ENCODE measurements around the gene MAS1L. TPM values are rescaled to one million over a fixed set of nuclear protein-coding genes. Genes with fewer than 3 reads are reported as not detected.

The MAS1L gene
- total RNA-seq, 1 experiment from 2014 or later = not detected

DNA sequence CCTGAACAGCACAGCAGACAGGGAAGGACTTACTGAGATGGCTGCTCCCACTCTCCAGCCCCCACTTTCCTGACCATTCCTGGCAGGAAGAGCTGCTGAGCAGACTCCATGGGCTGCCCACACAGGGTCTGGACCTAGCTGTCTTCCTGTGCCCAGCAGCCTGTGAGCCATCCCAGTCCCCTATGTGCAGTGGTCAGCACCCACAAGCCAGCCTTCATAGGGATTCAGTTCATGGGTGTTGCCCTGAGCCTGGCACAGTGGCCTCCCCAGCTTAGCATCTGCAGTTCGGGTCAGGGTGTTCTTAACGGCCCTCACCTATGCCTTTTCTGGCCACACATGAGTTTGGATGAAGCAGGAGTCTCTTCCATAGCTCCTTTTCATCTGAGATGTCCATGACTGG is 39.8 kb upstream of the MAS1L start:
- no peak for TF ChIP-seq CTCF (conservative IDR thresholded peaks at IDR 0.05)
- H3K4me1 ChIP-seq (ENCODE audit: insufficient read depth, low read length) = peaks cover 10% of the 10 kb centered on the region; the same call in 1 of the 2 replicates
- no peak overlapping the region for H3K18ac ChIP-seq (ENCODE audit: insufficient read length, low read depth, low read length)
- no peaks in the 10 kb centered on the region for H4K20me1 ChIP-seq (ENCODE audit: control insufficient read depth, insufficient read depth, insufficient read length)
- H3K27me3 ChIP-seq (ENCODE audit: insufficient read depth, low read length) = no peaks in the 10 kb centered on the region
- H3K23me2 ChIP-seq (ENCODE audit: insufficient read length, low read depth, low read length, poor library complexity, severe bottlenecking) = no peaks in the 10 kb centered on the region
- no peak overlapping the region for H3K56ac ChIP-seq (ENCODE audit: insufficient read length, low read depth, low read length)
- H2BK12ac ChIP-seq (ENCODE audit: insufficient read length, low read depth, low read length) = no peak overlapping the region
- H3K36me3 Mint-ChIP-seq (ENCODE audit: insufficient read depth in 1 of 3, low read depth in 3 of 3) = peaks cover 10 to 20% (median 14%) of the 10 kb centered on the region in 3 experiments
- WGBS (ENCODE audit: extremely low coverage, insufficient read length, low lambda C conversion rate) = no CpG with 5 or more reads among the region's 2 CpGs
- no peak overlapping the region for H4K5ac ChIP-seq (ENCODE audit: insufficient read length, low read depth, low read length)
- H3K9me3 ChIP-seq (ENCODE audit: control insufficient read depth, low read depth, low read length) = peaks cover 5% of the 10 kb centered on the region
- H3K23ac ChIP-seq (ENCODE audit: insufficient read length, low read depth, low read length) = no peak overlapping the region
- no peak overlapping the region for H3K4me2 ChIP-seq (ENCODE audit: insufficient read depth, insufficient read length, low read length)
- no peak overlapping the region for H2AK5ac ChIP-seq (ENCODE audit: insufficient read length, low read length)
- no peak overlapping the region for H2BK120ac ChIP-seq (ENCODE audit: low read depth, low read length, poor library complexity, severe bottlenecking)
- H3K9me3 Mint-ChIP-seq = peaks cover 16 to 17% of the 10 kb centered on the region in 2 experiments
- H3K27ac Mint-ChIP-seq = no peak overlapping the region
- H3K79me1 ChIP-seq (ENCODE audit: insufficient read depth, low read depth, low read length, poor library complexity, severe bottlenecking) = no peaks in the 10 kb centered on the region
- no peak overlapping the region for H3K4ac ChIP-seq (ENCODE audit: low read depth, low read length)
- no peak overlapping the region for H4K91ac ChIP-seq (ENCODE audit: insufficient read length, low read depth, low read length)
- no peaks in the 10 kb centered on the region for H3K27me3 Mint-ChIP-seq (ENCODE audit: low read depth)
- H2AFZ ChIP-seq (ENCODE audit: low read length) = no peak overlapping the region
- H4K8ac ChIP-seq (replicated peaks; ENCODE audit: insufficient read length, low read depth, low read length) = no peak overlapping the region
- no peak overlapping the region for H3K9ac ChIP-seq (ENCODE audit: extremely low read depth, insufficient read length, low read length)
- H2BK5ac ChIP-seq (ENCODE audit: insufficient read length, low read length) = no peak overlapping the region
- no peak overlapping the region for H2BK15ac ChIP-seq (ENCODE audit: low read depth, low read length)
- H3T11ph ChIP-seq (ENCODE audit: low read length) = no peak overlapping the region
- no peak for DNase-seq
- H3K4me1 Mint-ChIP-seq = peaks cover 19 to 20% of the 10 kb centered on the region in 2 experiments
- no peak overlapping the region for H2BK20ac ChIP-seq (ENCODE audit: low read depth, low read length, poor library complexity, severe bottlenecking)
- no peak overlapping the region for H3K27ac ChIP-seq (ENCODE audit: insufficient read length, low read depth, low read length)
- no peaks in the 10 kb centered on the region for H3K79me2 ChIP-seq (ENCODE audit: insufficient read depth, low read length)
- H3K14ac ChIP-seq (ENCODE audit: insufficient read depth, low read length) = no peak overlapping the region
- no peak overlapping the region for H3K4me3 Mint-ChIP-seq
